ENCODE measurements around the gene RGL2.
"Not testable (repeated sequence)": the region's sequence is repeated elsewhere in the genome, so short reads cannot be mapped to it uniquely, and the experiment has no call there.

The RGL2 gene, protein sequence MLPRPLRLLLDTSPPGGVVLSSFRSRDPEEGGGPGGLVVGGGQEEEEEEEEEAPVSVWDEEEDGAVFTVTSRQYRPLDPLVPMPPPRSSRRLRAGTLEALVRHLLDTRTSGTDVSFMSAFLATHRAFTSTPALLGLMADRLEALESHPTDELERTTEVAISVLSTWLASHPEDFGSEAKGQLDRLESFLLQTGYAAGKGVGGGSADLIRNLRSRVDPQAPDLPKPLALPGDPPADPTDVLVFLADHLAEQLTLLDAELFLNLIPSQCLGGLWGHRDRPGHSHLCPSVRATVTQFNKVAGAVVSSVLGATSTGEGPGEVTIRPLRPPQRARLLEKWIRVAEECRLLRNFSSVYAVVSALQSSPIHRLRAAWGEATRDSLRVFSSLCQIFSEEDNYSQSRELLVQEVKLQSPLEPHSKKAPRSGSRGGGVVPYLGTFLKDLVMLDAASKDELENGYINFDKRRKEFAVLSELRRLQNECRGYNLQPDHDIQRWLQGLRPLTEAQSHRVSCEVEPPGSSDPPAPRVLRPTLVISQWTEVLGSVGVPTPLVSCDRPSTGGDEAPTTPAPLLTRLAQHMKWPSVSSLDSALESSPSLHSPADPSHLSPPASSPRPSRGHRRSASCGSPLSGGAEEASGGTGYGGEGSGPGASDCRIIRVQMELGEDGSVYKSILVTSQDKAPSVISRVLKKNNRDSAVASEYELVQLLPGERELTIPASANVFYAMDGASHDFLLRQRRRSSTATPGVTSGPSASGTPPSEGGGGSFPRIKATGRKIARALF

DNA sequence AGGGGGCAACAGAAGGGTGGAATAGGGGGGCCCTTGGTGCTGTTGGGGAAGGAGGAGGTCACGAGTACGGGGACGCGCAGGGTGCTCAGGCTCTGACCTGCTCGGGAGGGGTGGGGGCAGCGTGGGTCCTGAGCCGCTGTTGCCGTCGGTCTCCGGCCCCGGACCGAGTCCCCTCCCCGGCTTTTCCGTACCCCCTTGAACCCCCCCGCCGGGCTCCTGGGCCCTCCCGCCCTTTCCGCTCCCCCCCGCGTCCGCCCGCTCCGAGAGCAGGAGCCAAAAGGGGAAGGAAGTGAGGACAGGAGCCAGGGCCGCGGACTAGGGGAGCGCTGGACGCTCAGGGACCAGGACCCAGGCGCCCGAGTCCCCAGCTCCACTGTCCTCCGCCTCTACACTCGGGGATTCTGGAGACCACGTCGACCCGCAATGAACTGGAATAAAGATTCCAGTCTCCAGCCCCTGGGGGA, at the start of gene RGL2:
Gene RGL2, minus strand, starts transcription at position 170 of the 464 bp plus-strand sequence. CDS start 332 bp downstream, outside the sequence.
- DNase-seq (ENCODE audit: low read depth in 1 of 2, low spot score in 1 of 2), result peak; percentile 55 to 85
- no peak for TF ChIP-seq JUND (IDR thresholded peaks at IDR 0.05; ENCODE audit: low read depth)
- in situ Hi-C loops (cut with HindIII; ENCODE audit: low pct_unique_long_range_greater_than_20kb, low sequenced_read_pairs), result no loop called here

DNA sequence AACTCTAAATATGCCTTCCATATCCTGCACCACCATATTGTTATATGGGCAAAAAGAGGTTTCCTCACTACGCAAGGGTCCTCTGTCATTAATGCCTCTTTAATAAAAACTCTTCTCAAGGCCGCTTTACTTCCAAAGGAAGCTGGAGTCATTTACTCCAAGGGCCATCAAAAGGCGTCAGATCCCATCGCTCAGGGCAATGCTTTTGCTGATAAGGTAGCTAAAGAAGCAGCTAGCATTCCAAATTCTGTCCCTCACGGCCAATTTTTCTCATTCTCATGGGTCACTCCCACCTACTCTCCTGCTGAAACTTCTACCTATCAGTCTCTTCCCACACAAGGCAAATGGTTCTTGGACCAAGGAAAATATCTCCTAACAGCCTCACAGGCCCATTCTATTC, 49.1 kb upstream of the RGL2 start:
- no peak for DNase-seq (ENCODE audit: low read depth in 1 of 2, low spot score in 1 of 2)
- in situ Hi-C loops (cut with HindIII; ENCODE audit: low pct_unique_long_range_greater_than_20kb, low sequenced_read_pairs), result no loop called here
- TF ChIP-seq JUND (IDR thresholded peaks at IDR 0.05; ENCODE audit: low read depth), result no peak

DNA sequence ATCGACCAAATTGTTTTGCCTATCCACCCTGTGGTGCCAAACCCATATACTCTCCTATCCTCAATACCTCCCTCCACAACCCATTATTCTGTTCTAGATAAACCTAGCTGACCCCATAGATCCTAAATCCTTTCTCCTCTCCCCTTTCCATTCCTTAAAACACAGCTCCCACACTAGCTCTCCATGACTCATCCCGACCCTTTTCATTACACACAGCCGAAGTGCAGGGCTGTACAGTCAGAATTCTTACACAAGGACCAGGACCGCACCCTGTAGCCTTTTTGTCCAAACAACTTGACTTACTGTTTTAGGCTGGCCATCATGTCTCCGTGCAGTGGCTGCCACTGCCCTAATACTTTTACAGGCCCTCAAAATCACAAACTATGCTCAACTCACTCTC, 48.2 kb upstream of the RGL2 start:
- in situ Hi-C loops (cut with HindIII; ENCODE audit: low pct_unique_long_range_greater_than_20kb, low sequenced_read_pairs); DNase-seq (ENCODE audit: low read depth in 1 of 2, low spot score in 1 of 2): not testable (repeated sequence)

DNA sequence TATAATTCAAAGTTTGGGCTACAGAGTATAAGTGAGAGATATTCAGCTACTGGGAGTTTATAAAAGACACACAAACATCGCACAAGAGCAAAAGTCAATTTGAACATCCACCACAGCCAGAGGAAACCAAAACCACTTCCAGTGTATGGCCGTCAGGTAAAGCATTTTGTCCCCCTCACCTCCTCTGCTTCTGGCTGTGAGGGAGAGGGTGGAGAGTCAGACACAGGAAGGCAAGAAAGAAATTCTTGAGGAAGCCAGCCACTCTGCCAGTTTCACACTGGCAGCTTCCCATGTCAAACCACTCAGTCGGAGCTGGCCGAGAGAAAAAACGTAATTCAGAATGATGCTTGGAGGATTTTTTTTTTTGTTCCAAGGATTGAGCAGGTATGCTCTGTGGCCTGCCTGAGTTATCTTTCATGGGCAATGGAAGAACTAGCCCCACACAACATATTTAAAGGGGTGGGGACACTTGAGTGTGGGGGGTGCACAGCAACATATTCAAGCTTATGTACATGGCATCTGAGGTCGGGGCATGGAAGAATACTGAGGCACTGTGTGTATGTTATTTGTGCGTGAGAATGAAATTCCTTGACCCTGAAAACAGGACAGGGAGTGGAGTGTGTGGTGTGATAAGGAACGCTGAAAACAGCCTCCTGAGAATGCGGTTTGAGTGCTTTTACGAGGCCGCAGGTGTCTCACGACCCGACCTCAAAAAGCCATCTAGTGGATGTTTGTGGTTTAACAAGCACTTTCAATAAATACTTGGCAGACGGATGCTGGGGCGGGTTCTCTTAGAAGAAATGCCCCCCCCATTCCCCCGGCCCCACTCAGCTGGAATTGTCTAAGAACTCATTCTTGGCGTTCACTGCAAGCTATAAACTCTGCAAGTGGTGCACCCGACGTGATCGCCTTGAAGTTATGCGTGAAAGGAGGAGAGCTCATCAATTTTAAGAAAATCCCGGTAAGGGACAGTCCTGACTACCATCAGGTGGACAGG, 46.3 kb upstream of the RGL2 start:
- peak in 1 of 2 experiments; percentile 86 for DNase-seq (ENCODE audit: low read depth in 1 of 2, low spot score in 1 of 2)
- in situ Hi-C loops (cut with HindIII; ENCODE audit: low pct_unique_long_range_greater_than_20kb, low sequenced_read_pairs), result no loop called here
- no peak for TF ChIP-seq JUND (IDR thresholded peaks at IDR 0.05; ENCODE audit: low read depth)

DNA sequence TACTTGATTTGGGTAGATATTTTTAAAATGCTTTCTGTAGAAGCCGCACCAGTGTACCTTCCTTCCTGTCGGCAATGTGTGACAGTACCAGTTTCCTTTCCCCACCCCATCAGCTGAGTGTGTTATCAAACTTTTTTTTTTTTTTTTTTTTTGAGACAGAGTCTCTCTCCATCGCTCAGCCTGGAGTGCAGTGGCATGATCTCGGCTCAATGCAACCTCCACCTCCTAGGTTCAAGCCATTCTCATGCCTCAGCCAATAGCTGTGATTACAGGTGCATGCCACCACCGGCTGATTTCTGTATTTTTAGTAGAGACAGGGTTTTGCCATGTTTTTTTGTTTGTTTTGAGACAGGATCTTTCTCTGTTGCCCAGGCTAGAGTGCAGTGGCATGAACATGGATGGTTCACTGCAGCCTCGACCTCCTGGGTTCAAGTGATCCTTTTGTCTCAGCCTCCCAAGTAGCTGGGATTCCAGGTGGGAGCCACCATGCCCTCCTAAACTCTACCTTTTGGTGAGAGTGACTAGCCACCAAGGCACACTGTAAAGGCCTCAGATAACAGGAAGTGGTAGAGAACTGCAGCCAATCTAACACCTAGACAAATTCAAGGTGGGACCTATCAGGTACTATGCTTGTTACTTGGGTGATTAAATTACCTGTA, 45.3 kb upstream of the RGL2 start:
- in situ Hi-C loops (cut with HindIII; ENCODE audit: low pct_unique_long_range_greater_than_20kb, low sequenced_read_pairs), result no loop called here
- TF ChIP-seq JUND (IDR thresholded peaks at IDR 0.05; ENCODE audit: low read depth), result no peak
- DNase-seq (ENCODE audit: low read depth in 1 of 2, low spot score in 1 of 2), result no peak

DNA sequence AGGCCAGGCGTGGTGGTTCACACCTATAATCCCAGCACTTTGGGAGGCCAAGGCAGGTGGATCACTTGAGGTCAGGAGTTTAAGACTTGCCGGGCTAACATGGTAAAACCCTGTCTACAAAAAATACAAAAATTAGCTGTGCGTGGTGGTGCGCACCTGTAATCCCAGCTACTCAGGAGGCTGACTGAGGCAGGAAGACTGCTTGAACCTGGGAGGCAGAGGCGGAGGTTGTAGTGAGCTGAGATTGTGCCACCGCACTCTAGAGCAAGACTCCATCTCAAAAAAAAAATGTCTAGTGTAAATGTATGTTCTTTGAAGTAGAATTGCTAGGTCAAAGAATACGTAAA, 44.8 kb upstream of the RGL2 start:
- in situ Hi-C loops (cut with HindIII; ENCODE audit: low pct_unique_long_range_greater_than_20kb, low sequenced_read_pairs); DNase-seq (ENCODE audit: low read depth in 1 of 2, low spot score in 1 of 2): not testable (repeated sequence)

DNA sequence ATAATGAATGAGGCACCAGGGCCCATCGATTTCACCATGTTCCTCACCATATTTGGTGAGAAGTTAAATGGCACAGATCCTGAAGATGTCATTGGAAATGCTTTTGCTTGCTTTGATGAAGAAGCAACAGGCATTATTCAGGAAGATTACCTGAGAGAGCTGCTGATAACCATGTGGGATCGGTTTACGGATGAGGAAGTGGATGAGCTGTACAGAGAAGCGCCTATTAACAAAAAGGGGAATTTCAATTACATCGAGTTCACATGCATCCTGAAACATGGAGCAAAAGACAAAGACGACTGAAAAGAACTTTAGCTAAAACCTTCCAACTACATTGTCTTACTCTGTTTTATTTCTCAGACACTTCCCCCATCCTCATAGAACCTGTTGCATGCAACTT, 40.5 kb upstream of the RGL2 start:
- no peak for TF ChIP-seq JUND (IDR thresholded peaks at IDR 0.05; ENCODE audit: low read depth)
- in situ Hi-C loops (cut with HindIII; ENCODE audit: low pct_unique_long_range_greater_than_20kb, low sequenced_read_pairs), result no loop called here
- DNase-seq (ENCODE audit: low read depth in 1 of 2, low spot score in 1 of 2), result no peak

DNA sequence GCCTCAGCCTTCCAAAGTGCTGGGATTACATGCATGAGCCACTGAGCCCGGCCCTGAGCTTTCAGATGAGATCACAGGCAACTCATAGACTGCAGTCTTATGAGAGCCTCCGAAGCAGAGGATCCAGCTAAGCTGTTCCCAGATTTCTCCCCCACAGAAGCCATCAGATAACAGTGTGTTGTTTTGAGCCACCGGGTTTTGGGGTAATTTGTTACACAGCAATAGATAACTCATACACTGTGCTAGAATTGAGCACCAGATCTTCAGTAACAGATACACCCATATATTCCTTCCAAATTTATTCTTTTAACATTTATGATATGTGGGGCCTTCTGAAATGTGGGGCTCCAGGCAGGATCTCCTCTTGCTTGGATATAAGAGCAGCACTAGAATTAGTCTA, 37.8 kb upstream of the RGL2 start:
- DNase-seq (ENCODE audit: low read depth in 1 of 2, low spot score in 1 of 2), result no peak
- no peak for TF ChIP-seq JUND (IDR thresholded peaks at IDR 0.05; ENCODE audit: low read depth)
- in situ Hi-C loops (cut with HindIII; ENCODE audit: low pct_unique_long_range_greater_than_20kb, low sequenced_read_pairs), result no loop called here

DNA sequence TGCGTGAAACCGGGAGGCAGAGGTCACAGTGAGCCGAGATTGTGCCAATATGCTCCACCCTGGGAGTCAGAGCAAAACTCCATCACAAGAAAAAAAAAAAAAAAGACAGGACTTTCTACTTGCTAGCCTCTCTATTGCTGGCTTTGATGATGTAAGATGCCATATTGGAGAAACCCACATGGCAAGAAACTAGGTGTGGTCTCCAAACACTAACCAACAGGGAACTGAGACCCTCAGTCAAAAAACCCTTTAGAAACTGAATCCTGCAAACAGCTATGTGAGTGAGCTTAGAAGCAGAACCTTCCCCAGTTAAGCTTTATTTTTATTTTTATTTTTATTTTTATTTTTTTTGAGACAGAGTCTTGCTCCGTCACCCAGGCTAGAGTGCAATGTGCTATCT, 37.2 kb upstream of the RGL2 start:
- in situ Hi-C loops (cut with HindIII; ENCODE audit: low pct_unique_long_range_greater_than_20kb, low sequenced_read_pairs), result no loop called here
- no peak for TF ChIP-seq JUND (IDR thresholded peaks at IDR 0.05; ENCODE audit: low read depth)

DNA sequence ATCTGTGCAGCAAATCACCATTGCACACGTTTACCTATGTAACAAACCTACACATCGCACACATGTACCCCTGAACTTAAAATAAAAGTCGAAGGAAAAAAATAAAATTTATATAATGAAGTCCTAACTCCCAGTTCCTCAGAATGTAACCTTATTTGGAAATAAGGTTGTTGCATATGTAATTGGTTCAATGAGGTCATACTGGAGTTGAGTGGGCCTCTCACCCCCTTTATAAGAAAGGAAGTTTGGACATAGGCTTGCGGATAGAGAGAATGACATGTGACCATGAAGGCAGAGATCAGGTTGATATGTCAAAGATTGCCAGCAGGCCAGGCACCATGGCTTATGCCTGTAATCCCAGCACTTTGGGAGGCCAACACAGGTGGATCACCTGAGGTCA, 34.9 kb upstream of the RGL2 start:
- no peak for DNase-seq (ENCODE audit: low read depth in 1 of 2, low spot score in 1 of 2)
- TF ChIP-seq JUND (IDR thresholded peaks at IDR 0.05; ENCODE audit: low read depth), result no peak
- in situ Hi-C loops (cut with HindIII; ENCODE audit: low pct_unique_long_range_greater_than_20kb, low sequenced_read_pairs), result no loop called here

More for the DNA sequence above, 37.2 kb upstream of the RGL2 start:
- no peak for DNase-seq (ENCODE audit: low read depth in 1 of 2, low spot score in 1 of 2)

DNA sequence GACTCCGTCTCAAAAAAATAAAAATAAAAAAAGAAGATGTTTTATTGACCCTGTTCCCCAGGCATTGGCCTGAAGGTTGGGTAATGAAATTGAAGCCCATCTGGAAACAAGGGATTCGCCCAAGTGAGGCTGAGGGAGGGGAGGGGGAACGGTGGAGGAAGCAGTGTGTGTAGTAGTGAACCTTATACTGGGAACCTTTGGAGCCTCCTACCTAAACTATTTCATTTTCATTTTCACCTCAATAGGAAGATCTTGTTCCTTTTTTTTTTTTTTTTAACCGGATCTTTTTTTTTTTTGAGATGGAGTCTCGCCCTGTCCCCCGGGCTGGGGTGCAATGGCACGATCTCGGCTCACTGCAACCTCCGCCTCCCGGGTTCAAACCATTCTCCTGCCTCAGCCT, 32.0 kb upstream of the RGL2 start:
- TF ChIP-seq JUND (IDR thresholded peaks at IDR 0.05; ENCODE audit: low read depth), result no peak
- DNase-seq (ENCODE audit: low read depth in 1 of 2, low spot score in 1 of 2), result no peak
- in situ Hi-C loops (cut with HindIII; ENCODE audit: low pct_unique_long_range_greater_than_20kb, low sequenced_read_pairs), result no loop called here

DNA sequence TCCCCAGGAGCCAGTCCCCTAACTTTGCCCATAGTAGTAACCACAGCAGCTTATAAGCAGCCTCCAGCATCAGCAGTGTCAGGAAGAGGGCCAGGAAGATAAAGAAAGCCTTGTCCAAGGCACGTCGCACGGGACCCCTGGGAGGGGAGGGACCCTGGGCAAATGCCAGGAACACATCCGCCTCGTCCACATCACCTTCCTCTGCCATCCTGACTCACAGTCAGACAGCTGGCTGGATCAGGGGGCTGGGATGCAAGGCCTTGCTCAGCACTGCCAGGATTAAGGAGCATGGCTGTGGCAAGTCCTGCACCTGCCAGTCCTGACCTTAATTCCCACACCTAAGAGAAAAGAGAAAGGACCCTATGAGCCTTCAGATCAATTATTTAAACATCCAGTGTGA, 30.3 kb upstream of the RGL2 start:
- in situ Hi-C loops (cut with HindIII; ENCODE audit: low pct_unique_long_range_greater_than_20kb, low sequenced_read_pairs), result no loop called here
- DNase-seq (ENCODE audit: low read depth in 1 of 2, low spot score in 1 of 2), result no peak
- TF ChIP-seq JUND (IDR thresholded peaks at IDR 0.05; ENCODE audit: low read depth), result no peak
